H9 (cell line): ENCODE results near the gene DHCR24. TPM values are rescaled to one million over a fixed set of nuclear protein-coding genes. Genes with fewer than 3 reads are reported as not detected.

Experiments used
- DNase-seq: peaks from one replicate; pipeline ENCODE4 v3.0.0-alpha.2; 2017
- H2AFZ ChIP-seq: one replicate; pipeline ENCODE4 v1.6.1; 2013; ENCODE audit warnings: mild to moderate bottlenecking, low read length, control low read depth, moderate library complexity
- H2AK5ac ChIP-seq: 2 replicates; pipeline ENCODE4 v1.6.1; 2013; ENCODE audit warnings: low read length, control low read depth, mixed read lengths; ENCODE audit not compliant: insufficient read length
- H2BK120ac ChIP-seq: one replicate; pipeline ENCODE4 v1.6.1; 2013; ENCODE audit warnings: low read depth, mild to moderate bottlenecking, low read length, control low read depth, inconsistent platforms; ENCODE audit not compliant: poor library complexity, severe bottlenecking
- H2BK12ac ChIP-seq: 2 replicates; pipeline ENCODE4 v1.6.1; 2013; ENCODE audit warnings: low read length, control low read depth, mixed read lengths, low read depth; ENCODE audit not compliant: insufficient read length
- H2BK15ac ChIP-seq: 2 replicates; pipeline ENCODE4 v1.6.1; 2013; ENCODE audit warnings: low read depth, low read length, control low read depth
- H2BK20ac ChIP-seq: one replicate; pipeline ENCODE4 v1.6.1; 2013; ENCODE audit warnings: low read depth, mild to moderate bottlenecking, low read length, control low read depth, inconsistent platforms; ENCODE audit not compliant: poor library complexity, severe bottlenecking
- H2BK5ac ChIP-seq: 2 replicates; pipeline ENCODE4 v1.6.1; 2013; ENCODE audit warnings: low read length, control low read depth, mixed read lengths; ENCODE audit not compliant: insufficient read length
- H3K14ac ChIP-seq: 2 replicates; pipeline ENCODE4 v1.6.1; 2013; ENCODE audit warnings: low read length, control low read depth; ENCODE audit not compliant: insufficient read depth
- H3K18ac ChIP-seq: 2 replicates; pipeline ENCODE4 v1.6.1; 2013; ENCODE audit warnings: low read depth, mild to moderate bottlenecking, mixed read lengths, low read length, control low read depth; ENCODE audit not compliant: insufficient read length
- H3K23ac ChIP-seq: 2 replicates; pipeline ENCODE4 v1.6.1; 2013; ENCODE audit warnings: low read length, control low read depth, mixed read lengths, low read depth; ENCODE audit not compliant: insufficient read length
- H3K23me2 ChIP-seq: 2 replicates; pipeline ENCODE4 v1.6.1; 2013; ENCODE audit warnings: low read depth, mild to moderate bottlenecking, mixed read lengths, low read length, control low read depth; ENCODE audit not compliant: insufficient read length, poor library complexity, severe bottlenecking
- H3K27ac ChIP-seq: 2 replicates; pipeline ENCODE4 v1.5.1; 2013; ENCODE audit warnings: low read length, control low read depth, mixed read lengths, low read depth; ENCODE audit not compliant: insufficient read length
- H3K27me3 ChIP-seq: 2 replicates; pipeline ENCODE4 v1.6.1; 2013; ENCODE audit warnings: low read length, control low read depth, inconsistent platforms; ENCODE audit not compliant: insufficient read depth
- H3K4ac ChIP-seq: 2 replicates; pipeline ENCODE4 v1.6.1; 2013; ENCODE audit warnings: low read depth, mild to moderate bottlenecking, control low read depth, inconsistent platforms, low read length, moderate library complexity
- H3K4me1 ChIP-seq: 2 replicates; pipeline ENCODE4 v1.6.1; 2013; ENCODE audit warnings: low read length, control low read depth, inconsistent platforms; ENCODE audit not compliant: insufficient read depth
- H3K4me2 ChIP-seq: 2 replicates; pipeline ENCODE4 v1.6.1; 2013; ENCODE audit warnings: low read length, control low read depth, mixed read lengths; ENCODE audit not compliant: insufficient read length, insufficient read depth
- H3K56ac ChIP-seq: 2 replicates; pipeline ENCODE4 v1.6.1; 2013; ENCODE audit warnings: low read depth, mild to moderate bottlenecking, mixed read lengths, low read length, control low read depth; ENCODE audit not compliant: insufficient read length
- H3K79me1 ChIP-seq: 2 replicates; pipeline ENCODE4 v1.6.1; 2013; ENCODE audit warnings: low read depth, mild to moderate bottlenecking, moderate library complexity, low read length, control low read depth, inconsistent platforms; ENCODE audit not compliant: insufficient read depth, poor library complexity, severe bottlenecking
- H3K79me2 ChIP-seq: 2 replicates; pipeline ENCODE4 v1.6.1; 2013; ENCODE audit warnings: low read length, control low read depth, inconsistent platforms; ENCODE audit not compliant: insufficient read depth
- H3K9ac ChIP-seq: 2 replicates; pipeline ENCODE4 v1.6.1; 2013; ENCODE audit warnings: low read length, control low read depth, mixed read lengths; ENCODE audit not compliant: insufficient read length; ENCODE audit errors: extremely low read depth
- H3K9me3 ChIP-seq: one replicate; pipeline ENCODE4 v1.6.1; 2013; ENCODE audit warnings: low read depth, low read length, inconsistent platforms; ENCODE audit not compliant: control insufficient read depth
- H3T11ph ChIP-seq: one replicate; pipeline ENCODE4 v1.6.1; 2013; ENCODE audit warnings: mild to moderate bottlenecking, low read length, control low read depth, inconsistent platforms
- H4K20me1 ChIP-seq: one replicate; pipeline ENCODE4 v1.6.1; 2013; ENCODE audit not compliant: control insufficient read depth, insufficient read length, insufficient read depth
- H4K5ac ChIP-seq: 2 replicates; pipeline ENCODE4 v1.6.1; 2013; ENCODE audit warnings: low read depth, mild to moderate bottlenecking, mixed read lengths, low read length, control low read depth; ENCODE audit not compliant: insufficient read length
- H4K8ac ChIP-seq: replicated peaks from 2 replicates; pipeline ENCODE4 v1.6.1; 2013; ENCODE audit warnings: low read length, control low read depth, mixed read lengths, low read depth; ENCODE audit not compliant: insufficient read length
- H4K91ac ChIP-seq: 2 replicates; pipeline ENCODE4 v1.6.1; 2013; ENCODE audit warnings: low read depth, mild to moderate bottlenecking, moderate library complexity, mixed read lengths, low read length, control low read depth; ENCODE audit not compliant: insufficient read length
- H3K27ac Mint-ChIP-seq, 3 experiments: 2 replicates in 2 of 3; 3 replicates in 1 of 3; pipeline ENCODE4 v1.8.0; 2020 to 2021; ENCODE audit warnings: mixed read lengths in 3 of 3, mild to moderate bottlenecking in 1 of 3, moderate library complexity in 1 of 3
- H3K27me3 Mint-ChIP-seq: 2 replicates; pipeline ENCODE4 v1.8.0; 2021; ENCODE audit warnings: low read depth, mild to moderate bottlenecking, moderate library complexity, mixed read lengths
- H3K36me3 Mint-ChIP-seq, 3 experiments: 2 replicates in 2 of 3; 3 replicates in 1 of 3; pipeline ENCODE4 v1.8.0; 2020 to 2021; ENCODE audit warnings: low read depth in 3 of 3, mixed read lengths in 3 of 3; ENCODE audit not compliant: insufficient read depth in 1 of 3
- H3K4me1 Mint-ChIP-seq, 2 experiments: 2 replicates each; pipeline ENCODE4 v1.8.0; 2020; ENCODE audit warnings: mixed read lengths in 2 of 2
- H3K4me3 Mint-ChIP-seq, 2 experiments: 2 replicates in 1 of 2; 3 replicates in 1 of 2; pipeline ENCODE4 v1.8.0; 2020 to 2021; ENCODE audit warnings: mild to moderate bottlenecking in 2 of 2, mixed read lengths in 2 of 2, moderate library complexity in 1 of 2
- H3K9me3 Mint-ChIP-seq, 2 experiments: 2 replicates in 1 of 2; 3 replicates in 1 of 2; pipeline ENCODE4 v1.8.0; 2020; ENCODE audit warnings: mild to moderate bottlenecking in 2 of 2, mixed read lengths in 2 of 2, moderate library complexity in 1 of 2
- WGBS: extraction: QIAGEN DNeasy Blood & Tissue Kit; methylation state at CpG from one replicate; pipeline ENCODE4 v1.1.7; 2013; ENCODE audit warnings: missing lambda C conversion rate, low lambda C conversion rate, mixed read lengths; ENCODE audit not compliant: insufficient read length; ENCODE audit errors: extremely low coverage; 5-methylcytosine and 5-hydroxymethylcytosine counted together
- total RNA-seq: library from RNA; stranded (reverse); gene quantifications from 2 replicates; pipeline ENCODE4 v1.2.1, GENCODE V29; 2021
- TF ChIP-seq, protein P1 (sequence below): fragments of 200-600 bp; sonication (generic); conservative IDR thresholded peaks from 3 replicates; pipeline ENCODE4 v1.8.0; 2021; ENCODE audit warnings: antibody characterized with exemption, mild to moderate bottlenecking

The DHCR24 gene
- total RNA-seq, 1 experiment from 2014 or later: 318 TPM

GRCh38 chr1:54825696-54826095 lies 61.3 kb downstream of the DHCR24 start:
- no peaks in the 10 kb centered on the region for H3K79me2 ChIP-seq
- H2BK120ac ChIP-seq: no peak overlapping the region
- no peak overlapping the region for H2BK5ac ChIP-seq
- H3K9me3 ChIP-seq: no peaks in the 10 kb centered on the region
- H4K5ac ChIP-seq: no peak overlapping the region
- H3T11ph ChIP-seq: no peak overlapping the region
- H3K4me1 ChIP-seq: no peaks in the 10 kb centered on the region
- H3K27ac ChIP-seq: no peak overlapping the region
- Mint-ChIP-seq H3K27me3 (peaks cover 17% of the 10 kb centered on the region), H3K4me3 (no peak overlapping the region), H3K9me3 (peaks cover 22 to 33% of the 10 kb centered on the region in 2 experiments), H3K4me1 (no peaks in the 10 kb centered on the region), H3K27ac (no peak overlapping the region), H3K36me3 (peaks cover 0 to 15% (median 7%) of the 10 kb centered on the region in 3 experiments; a peak in 3 of 7 replicates)
- no peak overlapping the region for H3K4me2 ChIP-seq
- H3K23ac ChIP-seq: no peak overlapping the region
- no CpG with 5 or more reads among the region's 5 CpGs for WGBS
- no peak overlapping the region for H2BK20ac ChIP-seq
- H2BK12ac ChIP-seq: no peak overlapping the region
- H3K4ac ChIP-seq: no peak overlapping the region
- no peak overlapping the region for H3K18ac ChIP-seq
- no peak overlapping the region for H3K14ac ChIP-seq
- TF ChIP-seq, protein P1, sequence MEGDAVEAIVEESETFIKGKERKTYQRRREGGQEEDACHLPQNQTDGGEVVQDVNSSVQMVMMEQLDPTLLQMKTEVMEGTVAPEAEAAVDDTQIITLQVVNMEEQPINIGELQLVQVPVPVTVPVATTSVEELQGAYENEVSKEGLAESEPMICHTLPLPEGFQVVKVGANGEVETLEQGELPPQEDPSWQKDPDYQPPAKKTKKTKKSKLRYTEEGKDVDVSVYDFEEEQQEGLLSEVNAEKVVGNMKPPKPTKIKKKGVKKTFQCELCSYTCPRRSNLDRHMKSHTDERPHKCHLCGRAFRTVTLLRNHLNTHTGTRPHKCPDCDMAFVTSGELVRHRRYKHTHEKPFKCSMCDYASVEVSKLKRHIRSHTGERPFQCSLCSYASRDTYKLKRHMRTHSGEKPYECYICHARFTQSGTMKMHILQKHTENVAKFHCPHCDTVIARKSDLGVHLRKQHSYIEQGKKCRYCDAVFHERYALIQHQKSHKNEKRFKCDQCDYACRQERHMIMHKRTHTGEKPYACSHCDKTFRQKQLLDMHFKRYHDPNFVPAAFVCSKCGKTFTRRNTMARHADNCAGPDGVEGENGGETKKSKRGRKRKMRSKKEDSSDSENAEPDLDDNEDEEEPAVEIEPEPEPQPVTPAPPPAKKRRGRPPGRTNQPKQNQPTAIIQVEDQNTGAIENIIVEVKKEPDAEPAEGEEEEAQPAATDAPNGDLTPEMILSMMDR: no peak
- H3K56ac ChIP-seq: no peak overlapping the region
- no peak overlapping the region for H2AFZ ChIP-seq
- H3K79me1 ChIP-seq: no peaks in the 10 kb centered on the region
- H2BK15ac ChIP-seq: no peak overlapping the region
- no peaks in the 10 kb centered on the region for H3K27me3 ChIP-seq
- no peak overlapping the region for H2AK5ac ChIP-seq
- H3K9ac ChIP-seq: no peak overlapping the region
- no peak overlapping the region for H4K91ac ChIP-seq
- H3K23me2 ChIP-seq: no peaks in the 10 kb centered on the region
- H4K20me1 ChIP-seq: no peaks in the 10 kb centered on the region
- no peak for DNase-seq
- H4K8ac ChIP-seq: no peak overlapping the region
